ENCODE data around the gene ISG20.

The ISG20 gene

DNA sequence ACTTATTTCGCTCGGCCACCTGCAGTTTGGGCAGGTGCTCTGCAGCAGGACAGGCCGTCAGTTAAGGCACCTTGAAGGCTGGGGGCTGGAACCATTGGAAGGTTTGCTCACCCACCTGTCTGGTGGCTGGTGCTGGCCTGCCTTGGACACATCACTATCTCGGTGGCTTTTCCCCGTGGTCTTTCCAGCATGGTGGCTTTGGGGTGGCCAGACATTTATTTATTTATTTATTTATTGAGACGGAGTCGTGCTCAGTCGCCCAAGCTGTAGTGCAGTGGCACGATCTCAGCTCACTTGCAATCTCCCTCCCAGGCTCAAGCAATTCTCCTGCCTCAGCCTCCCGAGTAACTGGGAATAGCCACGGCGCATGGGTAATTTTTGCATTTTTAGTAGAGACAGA, 11.7 kb downstream of the ISG20 start:
- no peak for DNase-seq (ENCODE audit: low read depth, low spot score)
- no peak overlapping the region for H3K4me3 ChIP-seq (ENCODE audit: low read length)

DNA sequence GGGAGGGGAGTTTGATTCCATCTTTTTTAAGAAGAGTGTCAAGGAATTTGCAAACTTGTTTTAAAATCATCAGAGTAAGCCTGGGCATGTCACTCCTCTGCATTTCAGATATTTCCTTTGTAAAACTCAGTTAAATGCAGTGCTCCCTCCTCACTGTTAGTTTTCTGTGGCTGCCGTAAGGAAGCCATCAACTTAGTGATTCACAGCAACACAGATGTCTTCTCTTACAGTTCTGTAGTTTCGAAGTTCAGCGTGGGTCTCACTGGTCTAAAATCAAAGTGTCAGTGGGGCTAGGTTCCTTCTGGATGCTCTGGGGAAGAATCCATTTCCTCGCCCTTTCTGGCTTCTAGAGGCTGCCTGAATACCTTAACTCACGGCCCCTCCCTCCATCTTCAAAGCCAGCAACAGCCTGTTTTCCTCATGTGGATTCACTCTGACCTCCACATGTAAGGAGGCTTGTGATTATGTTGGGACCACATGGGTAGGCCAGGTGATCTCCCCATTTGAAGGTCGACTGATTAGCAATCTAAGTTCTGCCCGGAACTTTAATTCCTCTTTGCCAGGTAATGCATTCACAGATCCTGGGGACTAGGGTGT, 12.4 kb downstream of the ISG20 start:
- no peak for DNase-seq (ENCODE audit: low read depth, low spot score)
- H3K4me3 ChIP-seq (ENCODE audit: low read length): no peak overlapping the region

DNA sequence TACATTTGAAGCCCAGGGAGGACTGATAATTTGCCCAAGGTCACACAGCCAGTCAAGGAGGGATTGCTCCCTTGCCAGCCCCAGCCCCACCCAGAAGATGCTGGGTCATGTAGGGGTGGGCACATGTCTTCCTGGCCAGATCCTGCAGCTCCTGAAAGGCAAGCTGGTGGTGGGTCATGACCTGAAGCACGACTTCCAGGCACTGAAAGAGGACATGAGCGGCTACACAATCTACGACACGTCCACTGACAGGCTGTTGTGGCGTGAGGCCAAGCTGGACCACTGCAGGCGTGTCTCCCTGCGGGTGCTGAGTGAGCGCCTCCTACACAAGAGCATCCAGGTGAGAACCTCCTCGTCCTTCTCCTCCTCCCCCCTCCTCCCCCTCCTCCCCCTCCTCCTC, 13.2 kb downstream of the ISG20 start:
- DNase-seq (ENCODE audit: low read depth, low spot score): no peak

DNA sequence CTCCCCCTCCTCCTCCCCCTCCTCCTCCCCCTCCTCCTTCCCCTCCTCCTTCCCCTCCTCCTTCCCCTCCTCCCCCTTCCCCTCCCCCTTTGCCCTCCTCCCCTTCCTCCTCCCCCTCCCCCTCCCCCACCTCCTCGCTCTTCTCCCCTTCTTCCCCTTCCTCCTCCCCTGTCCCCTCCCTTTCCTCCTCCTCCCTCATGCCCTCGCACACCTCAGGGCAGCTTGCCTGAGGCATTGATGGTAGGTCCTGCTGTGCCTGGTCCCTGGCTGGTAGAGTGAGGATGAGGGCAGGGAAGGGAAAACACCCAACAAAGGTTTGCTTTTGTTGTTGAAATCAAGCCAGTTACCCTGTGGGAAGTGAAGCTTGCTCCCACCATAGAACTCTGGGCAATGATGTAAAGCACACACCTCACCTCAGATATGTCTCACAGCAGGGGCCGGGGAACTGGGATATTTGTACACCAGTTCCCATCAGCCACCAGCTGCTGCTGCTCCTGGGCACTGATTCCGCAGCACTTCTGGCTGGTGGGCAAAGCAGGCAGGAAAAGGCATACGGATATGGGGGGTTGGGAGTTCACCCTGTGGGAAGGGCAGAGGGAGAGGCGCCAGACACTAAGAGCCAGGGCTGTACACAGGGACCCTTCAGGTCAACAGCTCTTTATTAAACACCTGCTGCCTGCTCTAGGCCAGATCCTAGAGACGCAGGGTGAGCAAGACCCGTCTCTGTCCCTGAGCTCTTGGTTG, 13.8 kb downstream of the ISG20 start:
- no peak for DNase-seq (ENCODE audit: low read depth, low spot score)
- no peak overlapping the region for H3K4me3 ChIP-seq (ENCODE audit: low read length)

More for the DNA sequence above, 13.2 kb downstream of the ISG20 start:
- H3K4me3 ChIP-seq (ENCODE audit: low read length): no peak overlapping the region

DNA sequence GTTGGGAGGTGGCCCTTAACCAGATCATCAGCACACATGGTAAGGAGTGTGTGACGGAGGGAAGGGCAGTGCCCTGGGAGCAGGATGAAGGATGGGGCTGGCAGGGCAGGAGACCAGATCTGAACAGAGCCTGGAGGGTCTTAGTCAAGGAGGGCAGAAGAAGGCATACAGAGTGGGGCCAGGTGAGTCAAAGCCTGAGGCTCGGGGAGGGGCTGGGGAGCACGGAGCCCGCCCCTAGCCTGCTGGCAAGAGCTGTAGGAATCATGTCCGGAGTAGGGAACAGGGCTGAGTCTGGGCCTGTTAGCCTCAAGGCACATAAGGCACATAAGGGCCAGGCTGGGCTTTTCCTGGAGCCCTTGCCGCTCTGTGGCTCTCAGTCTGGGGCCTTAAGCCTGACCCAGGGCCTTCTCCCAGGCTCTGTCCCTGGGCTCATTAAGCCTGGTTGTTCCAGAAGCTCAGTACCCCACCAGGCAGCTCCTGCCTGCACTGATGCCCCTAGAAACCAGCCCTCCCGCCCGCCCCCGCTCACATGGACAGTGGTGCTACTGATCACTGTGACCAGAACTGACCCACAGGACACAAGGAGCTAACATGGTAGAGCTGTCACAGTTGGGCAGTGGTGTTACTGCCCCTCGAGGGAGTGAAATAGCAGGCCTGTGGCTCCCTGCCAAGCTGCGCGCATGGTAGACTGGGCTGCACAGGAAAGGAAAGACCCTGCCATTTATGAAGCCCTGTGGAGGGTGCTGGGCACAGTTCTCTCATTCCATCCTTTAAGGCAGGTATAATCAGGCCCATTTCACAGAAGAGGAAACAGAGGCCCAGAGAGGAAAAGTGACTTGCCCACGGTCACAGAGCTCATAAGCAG, 14.6 kb downstream of the ISG20 start:
- no peak overlapping the region for H3K4me3 ChIP-seq (ENCODE audit: low read length)
- no peak for DNase-seq (ENCODE audit: low read depth, low spot score)

DNA sequence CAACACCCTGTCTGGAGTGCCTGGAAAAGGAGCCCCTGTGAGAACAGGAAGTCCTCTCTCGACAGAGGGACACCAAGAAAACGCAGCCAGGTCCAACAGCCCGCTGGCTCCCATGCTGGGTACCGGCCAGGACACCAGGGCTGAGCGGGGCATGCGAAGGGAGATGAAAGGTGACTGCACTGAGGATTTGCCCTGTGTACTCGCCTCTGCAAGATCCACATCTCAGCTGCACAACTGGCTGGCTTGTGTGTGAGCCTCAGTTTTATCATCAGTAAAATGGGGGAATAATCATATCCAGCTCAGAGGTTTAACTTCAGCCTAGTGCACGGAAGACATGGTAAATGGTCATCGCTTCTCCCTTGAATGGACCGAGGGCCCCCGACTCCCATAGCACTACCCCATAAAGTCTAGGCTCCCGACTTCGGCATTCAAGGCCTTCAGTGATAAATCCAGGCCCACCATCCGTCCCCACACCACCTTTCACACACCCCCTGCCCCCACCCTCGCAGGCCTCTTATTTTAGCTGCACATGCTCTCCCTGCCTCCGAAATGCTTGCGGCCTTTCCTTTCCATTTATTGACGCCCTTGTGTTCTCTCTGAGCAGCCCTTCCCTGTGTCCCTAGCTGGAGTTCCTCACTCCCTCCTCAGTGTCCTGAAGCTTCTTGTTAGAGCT, 15.8 kb downstream of the ISG20 start:
- no peak overlapping the region for H3K4me3 ChIP-seq (ENCODE audit: low read length)
- DNase-seq (ENCODE audit: low read depth, low spot score): no peak

DNA sequence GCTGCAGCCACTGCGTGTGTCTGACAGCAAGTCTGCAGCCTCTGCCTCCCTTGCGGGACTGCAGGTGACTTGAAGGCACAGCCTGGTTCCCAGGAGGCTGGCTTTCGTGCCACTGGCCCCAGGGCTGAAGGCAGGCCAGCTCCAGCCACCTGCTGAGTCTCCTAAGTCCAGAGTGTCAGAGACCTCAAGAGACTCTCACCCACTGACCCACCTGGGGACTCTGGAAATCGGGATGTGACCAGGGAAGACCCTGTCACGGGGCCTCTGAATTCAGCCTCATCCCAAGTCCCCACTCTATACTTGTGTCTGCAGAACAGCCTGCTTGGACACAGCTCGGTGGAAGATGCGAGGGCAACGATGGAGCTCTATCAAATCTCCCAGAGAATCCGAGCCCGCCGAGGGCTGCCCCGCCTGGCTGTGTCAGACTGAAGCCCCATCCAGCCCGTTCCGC, 16.3 kb downstream of the ISG20 start:
- H3K4me3 ChIP-seq (ENCODE audit: low read length): no peak overlapping the region

DNA sequence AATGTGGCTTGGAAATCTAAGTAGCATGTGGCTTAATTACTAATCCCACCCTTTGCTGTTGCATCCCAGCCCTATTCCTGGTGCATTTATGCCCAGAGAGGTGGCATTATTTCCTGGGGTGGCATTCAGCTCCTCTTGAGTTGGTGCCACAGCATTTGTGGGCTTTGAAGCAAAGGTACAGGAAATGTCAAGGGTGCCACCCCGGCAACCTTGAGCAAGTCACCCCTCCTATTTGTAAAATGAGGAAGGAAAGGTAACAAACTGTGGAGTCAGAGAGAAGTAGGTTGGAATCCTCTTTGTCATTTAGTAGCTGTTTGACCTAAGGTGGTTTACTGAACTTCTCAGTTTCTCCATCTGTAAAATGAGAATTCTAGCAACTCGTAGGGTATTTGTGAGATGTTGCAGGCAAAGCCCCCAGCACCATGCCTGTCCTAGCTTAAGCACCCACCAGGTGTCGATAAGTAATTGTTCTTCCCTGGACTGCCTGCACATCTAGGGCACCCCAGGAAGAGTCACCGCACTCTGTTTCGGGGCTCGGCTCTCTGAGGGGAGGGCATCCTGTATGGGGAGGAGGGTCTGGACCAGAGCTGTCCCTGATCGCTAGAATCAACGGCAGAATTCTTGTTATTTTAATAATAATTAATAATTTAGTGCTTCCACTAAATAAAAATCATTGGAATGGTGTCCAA, 17.1 kb downstream of the ISG20 start:
- no peak overlapping the region for H3K4me3 ChIP-seq (ENCODE audit: low read length)
- no peak for DNase-seq (ENCODE audit: low read depth, low spot score)

More for the DNA sequence above, 16.3 kb downstream of the ISG20 start:
- DNase-seq (ENCODE audit: low read depth, low spot score): no peak

DNA sequence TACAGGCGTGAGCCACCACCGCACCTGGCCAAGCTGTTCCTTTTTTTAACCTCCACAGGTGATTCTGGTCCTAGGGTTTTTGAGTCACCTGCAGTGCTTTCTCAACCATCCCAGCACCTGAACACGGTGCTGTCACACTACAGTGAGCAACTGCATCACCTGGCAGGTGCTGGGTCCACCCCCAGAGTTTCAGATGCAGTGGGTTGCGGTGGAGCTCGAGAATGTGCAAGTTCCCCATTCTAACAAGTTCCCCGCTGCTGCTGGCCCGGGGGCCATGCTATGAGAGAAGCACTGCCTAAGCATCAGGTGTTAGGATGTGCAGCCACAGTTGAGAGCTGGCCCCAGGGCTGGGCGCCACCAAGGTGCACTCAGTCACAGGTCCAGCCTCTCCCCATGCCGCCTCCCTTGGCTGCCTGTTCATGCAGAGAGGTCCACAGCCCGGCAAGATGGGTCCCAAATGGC, 18.0 kb downstream of the ISG20 start:
- no peak overlapping the region for H3K4me3 ChIP-seq (ENCODE audit: low read length)
- no peak for DNase-seq (ENCODE audit: low read depth, low spot score)

DNA sequence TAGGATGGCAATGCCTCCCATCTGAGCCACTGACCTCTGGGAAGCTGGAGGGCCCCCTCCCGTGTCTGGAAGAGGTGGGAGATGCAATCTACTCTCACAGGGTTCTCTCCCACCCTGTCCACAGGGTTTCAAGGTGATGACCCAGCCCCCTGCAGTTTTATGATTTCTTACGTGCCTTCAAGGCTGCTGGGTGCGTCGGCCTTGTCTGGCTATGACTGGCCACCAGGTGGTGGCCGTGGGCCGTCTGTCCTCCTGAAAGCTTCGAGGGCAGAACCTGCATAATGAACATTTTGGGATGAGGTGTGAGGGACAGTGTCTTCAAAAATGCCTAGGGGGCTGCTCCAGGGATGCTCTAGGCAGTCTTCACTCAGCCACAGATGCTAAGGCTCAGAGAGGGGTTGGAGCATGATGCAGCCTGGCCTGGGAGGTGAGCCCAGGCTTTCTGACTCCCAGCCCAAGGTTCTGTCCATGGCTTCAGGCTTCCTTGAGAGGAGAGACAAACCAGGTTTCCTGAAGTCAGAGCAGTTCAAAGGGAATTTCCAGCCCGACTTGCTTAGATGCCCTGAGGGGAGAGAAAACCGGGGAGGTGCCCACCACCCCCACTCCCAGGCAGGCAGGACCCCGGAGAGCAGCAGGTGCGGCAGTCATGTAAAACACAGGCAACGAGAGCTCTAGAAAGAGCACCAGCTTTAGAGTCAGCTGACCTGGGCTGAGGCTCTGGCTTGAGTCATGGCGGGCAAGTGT, 18.7 kb downstream of the ISG20 start:
- DNase-seq (ENCODE audit: low read depth, low spot score): no peak
- H3K4me3 ChIP-seq (ENCODE audit: low read length): no peak overlapping the region

DNA sequence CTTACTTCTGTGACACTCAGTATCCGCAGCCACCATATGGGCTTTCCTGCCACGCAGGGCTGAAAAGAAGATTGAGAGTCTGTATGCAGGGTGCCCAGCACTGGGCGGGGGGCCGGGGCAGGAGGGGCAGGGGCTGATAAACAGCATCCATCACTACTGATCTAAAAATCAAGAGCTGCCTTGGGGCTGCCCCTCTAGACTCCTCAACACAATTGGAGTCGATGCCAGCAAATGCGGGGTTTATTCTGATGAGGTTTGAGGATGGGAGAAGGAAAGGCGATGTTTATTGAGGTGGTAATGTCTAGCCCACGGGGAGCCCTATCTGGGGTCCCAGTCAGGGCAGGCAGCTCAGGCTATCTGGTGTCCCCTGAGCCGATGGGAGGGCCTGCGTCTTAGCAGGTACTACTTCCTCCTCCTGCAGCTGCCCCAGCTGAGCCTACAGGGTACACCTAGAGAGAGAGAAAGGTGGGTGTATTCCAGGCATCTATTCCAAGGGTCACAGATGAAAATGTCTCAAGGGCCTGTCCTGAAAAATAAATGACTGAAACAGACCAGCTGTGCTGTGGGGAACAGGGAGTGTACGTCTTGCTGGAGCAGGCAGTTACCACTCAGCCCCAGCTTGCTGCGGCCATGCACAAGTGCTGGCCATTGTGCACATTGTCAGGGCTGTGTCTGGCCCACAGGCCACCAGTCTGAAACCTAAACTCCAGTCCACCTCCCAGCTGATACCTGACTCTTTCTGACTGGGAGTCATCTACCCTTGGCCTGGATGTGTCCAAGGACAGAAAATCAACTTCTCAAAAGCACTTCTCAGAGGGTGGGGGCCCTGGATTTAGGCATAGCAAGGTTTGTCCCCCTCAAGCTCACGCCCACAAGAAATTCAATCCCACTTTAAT, 19.5 kb downstream of the ISG20 start:
- no peak for DNase-seq (ENCODE audit: low read depth, low spot score)
- no peak overlapping the region for H3K4me3 ChIP-seq (ENCODE audit: low read length)

DNA sequence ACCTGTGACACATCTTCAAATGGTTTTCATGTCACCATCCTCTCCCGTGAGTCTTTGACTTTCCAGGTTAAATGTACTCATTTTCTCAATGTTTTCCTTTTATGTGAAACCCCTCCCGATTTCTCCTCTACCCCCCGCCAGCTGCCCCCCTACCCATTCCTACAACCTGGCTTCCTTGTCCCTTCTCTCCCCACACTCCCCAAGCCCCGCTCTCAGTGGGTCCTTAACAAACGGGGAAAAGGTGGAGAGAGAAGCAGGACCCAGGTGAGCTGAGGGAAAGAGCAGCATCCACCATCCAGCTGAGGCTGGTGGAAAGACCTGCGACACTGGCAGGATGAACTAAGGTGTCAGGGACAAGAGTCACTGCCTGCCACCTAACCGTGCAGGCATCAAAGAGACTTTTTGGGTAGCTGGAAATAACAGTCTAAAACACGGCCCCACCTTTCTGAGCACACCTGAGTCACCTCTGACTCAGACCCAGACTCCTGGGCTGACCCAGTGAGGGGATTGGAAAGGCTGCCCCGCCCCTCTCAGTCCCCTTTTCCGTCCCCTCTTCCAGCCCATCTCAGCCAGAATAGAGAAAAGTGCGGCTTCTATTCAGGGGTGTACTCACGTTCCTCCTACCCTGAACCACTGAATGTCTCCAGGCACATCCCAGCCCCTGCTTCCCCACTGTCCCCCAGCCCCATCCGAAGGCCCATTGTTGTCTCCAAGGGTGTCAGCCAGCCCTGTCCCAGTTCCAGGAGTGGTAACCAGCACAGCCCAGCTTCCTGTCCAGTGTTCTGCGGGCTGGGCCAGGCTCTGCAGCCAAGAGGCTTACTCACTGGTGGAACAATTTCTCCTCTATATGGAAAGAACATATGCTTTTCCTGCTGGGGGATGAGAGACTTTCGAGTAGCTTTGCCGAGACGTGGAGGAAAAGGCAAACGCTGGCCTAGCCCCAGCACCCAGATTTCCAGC, 20.4 kb downstream of the ISG20 start:
- H3K4me3 ChIP-seq (ENCODE audit: low read length): no peak overlapping the region
- DNase-seq (ENCODE audit: low read depth, low spot score): no peak

DNA sequence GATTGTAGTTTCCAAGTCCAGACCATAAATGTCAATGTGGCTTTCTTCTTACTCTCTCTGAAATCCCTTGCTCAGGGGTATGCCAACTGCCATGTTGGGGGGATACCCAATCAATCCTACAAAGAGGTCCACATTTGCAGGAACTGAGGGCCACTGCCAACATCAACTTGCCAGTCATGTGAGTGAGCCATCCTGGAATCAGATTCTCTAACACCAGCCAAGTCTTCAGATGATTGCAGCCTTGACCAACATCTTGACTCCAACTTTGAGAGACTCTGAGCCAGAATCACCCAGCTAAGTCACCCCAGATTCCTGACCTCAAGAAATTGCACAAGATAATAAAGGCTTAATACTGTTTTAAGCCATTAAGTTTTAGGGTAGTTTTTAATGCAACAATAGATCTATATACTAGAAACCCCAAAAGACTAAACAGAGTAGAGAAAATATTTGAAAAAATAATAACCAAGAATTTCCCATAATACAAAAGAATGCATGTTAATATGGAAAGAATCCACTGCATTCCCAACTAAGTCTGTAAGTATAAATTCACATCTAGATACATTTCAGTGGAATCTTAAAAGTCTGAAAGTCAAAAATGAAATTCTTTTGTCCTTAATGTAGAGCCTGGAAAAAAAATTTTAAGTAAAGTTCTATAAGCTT, 22.4 kb downstream of the ISG20 start:
- no peak overlapping the region for H3K4me3 ChIP-seq (ENCODE audit: low read length)
- no peak for DNase-seq (ENCODE audit: low read depth, low spot score)

DNA sequence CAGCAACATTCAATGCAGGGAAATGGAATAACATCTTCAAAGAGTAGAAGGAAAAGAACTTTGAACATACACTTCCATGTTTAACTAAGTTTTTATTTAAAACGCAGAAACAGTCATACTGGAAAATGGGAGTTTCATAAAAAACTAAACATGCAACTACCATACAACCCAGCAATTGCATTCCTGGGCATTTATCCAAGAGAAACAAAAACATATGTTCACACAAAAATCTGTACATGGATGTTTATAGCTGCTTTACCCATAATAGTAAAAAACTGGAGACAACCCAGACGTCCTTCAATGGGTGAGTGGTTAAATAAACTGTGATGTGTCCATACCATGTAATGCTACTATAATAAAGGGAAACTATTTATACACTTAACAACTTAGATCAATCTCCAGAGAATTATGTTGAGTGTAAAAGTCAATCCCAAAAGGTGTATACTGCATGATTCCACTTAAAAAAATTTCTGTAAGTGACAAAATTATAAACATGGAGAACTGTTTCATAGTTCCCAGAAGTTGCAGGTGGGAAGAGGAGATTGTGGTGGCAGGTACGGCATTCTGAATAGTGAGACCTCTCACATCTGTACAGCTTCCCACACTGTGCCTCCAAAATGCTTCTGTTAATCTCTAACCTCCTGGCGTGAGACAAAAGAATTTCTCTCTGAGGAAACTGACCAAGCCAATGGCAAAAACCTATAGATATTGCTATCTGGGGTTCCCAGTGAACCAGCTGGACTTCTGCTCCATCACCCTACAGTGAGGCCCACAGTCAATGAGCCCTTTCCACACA, 23.1 kb downstream of the ISG20 start:
- no peak for DNase-seq (ENCODE audit: low read depth, low spot score)
- no peak overlapping the region for H3K4me3 ChIP-seq (ENCODE audit: low read length)

DNA sequence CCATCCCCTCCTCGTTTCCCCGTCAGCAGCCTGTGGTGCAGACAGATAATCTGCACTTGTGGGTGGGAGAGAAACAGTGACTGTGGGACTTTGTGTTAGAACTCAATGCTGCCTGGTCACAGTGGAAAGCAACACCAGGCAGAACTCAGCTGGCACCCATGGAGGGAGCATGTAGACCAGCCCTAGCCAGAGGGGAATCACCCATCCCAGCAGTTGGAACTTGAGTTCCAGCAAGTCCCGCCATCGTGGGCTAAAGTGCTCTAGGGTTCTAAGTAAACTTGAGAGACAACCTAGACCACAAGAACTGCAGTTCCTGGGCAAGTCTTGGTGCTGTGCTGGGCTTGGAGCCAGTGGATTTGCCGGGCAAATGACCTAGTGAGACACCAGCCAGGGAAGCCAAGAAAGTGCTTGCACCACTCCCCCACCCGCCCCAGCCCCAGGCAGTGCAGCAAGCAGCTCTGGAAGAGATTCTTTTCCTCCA, 24.4 kb downstream of the ISG20 start:
- H3K4me3 ChIP-seq (ENCODE audit: low read length): no peak overlapping the region
- no peak for DNase-seq (ENCODE audit: low read depth, low spot score)

Data from Jurkat, Clone E6-1 (cell line).